Gastroesophageal sphincter (tissue), 3 donors: Measurements from ENCODE around the gene C1orf122.

ENCODE experiments used
- EP300 ChIP-seq: sonication (generic); formaldehyde crosslinking; IDR thresholded peaks from one replicate; pipeline ENCODE4 v1.6.1; 2017; ENCODE audit warnings: antibody characterized with exemption, mild to moderate bottlenecking
- POLR2A ChIP-seq, 2 donors: fragments of 450-650 bp; IDR thresholded peaks; one replicate each; pipeline ENCODE4 v1.6.1; 2017; ENCODE audit warnings: antibody characterized with exemption in 2 of 2, mild to moderate bottlenecking in 2 of 2, moderate library complexity in 1 of 2
- POLR2AphosphoS5 ChIP-seq: sonication (generic); formaldehyde crosslinking; IDR thresholded peaks from one replicate; pipeline ENCODE4 v1.6.1; 2017; ENCODE audit warnings: antibody characterized with exemption
- TF ChIP-seq, protein P1 (sequence below), 4 experiments: fragments of 200-600 bp in 2 of 4; fragments of 450-650 bp in 2 of 4; sonication (generic) in 1 of 4; IDR thresholded peaks; one replicate each; pipeline ENCODE4 v1.5.1; 2017 to 2019; ENCODE audit warnings: antibody characterized with exemption in 4 of 4, mild to moderate bottlenecking in 2 of 4, moderate library complexity in 2 of 4

DNA sequence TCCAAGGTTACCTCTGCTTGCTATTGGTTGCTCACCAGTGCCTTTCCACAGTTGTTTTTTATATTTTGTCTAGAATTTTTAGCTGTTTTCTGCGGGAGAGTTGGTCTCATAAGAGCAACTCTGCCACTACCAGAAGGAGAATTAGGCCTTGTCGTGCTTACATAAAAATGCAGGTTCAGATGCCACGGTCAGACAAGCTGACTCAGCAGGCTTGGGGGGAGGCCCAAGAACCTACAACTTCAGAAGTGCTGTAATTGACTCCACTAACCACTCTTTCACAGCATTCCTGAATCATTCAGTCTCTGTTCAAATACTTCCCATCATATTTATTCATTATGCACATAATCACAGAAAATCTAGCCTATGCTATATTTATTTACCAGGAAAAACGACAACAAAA is 23.5 kb downstream of the C1orf122 start:
- TF ChIP-seq, protein P1, sequence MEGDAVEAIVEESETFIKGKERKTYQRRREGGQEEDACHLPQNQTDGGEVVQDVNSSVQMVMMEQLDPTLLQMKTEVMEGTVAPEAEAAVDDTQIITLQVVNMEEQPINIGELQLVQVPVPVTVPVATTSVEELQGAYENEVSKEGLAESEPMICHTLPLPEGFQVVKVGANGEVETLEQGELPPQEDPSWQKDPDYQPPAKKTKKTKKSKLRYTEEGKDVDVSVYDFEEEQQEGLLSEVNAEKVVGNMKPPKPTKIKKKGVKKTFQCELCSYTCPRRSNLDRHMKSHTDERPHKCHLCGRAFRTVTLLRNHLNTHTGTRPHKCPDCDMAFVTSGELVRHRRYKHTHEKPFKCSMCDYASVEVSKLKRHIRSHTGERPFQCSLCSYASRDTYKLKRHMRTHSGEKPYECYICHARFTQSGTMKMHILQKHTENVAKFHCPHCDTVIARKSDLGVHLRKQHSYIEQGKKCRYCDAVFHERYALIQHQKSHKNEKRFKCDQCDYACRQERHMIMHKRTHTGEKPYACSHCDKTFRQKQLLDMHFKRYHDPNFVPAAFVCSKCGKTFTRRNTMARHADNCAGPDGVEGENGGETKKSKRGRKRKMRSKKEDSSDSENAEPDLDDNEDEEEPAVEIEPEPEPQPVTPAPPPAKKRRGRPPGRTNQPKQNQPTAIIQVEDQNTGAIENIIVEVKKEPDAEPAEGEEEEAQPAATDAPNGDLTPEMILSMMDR (IDR thresholded peaks at IDR 0.05), result no peak
- TF ChIP-seq POLR2AphosphoS5, result no peak
- TF ChIP-seq EP300, result no peak
- no peak for TF ChIP-seq POLR2A (IDR thresholded peaks at IDR 0.05)
